Natural killer cell (primary cell): ENCODE results near the gene ACO2. TPM values are rescaled to one million over a fixed set of nuclear protein-coding genes. Genes with fewer than 3 reads are reported as not detected.

Experiments used
- ATAC-seq, 3 donors: fragments of 150-1000 bp in 2 of 3; fragments of 200-7000 bp in 1 of 3; cut with Tn5 transposase; 1 replicate in 1 of 3; 2 replicates in 2 of 3; pipeline ENCODE4 v1.10.0; 2021; ENCODE audit warnings: mild to moderate bottlenecking in 2 of 3, moderate library complexity in 2 of 3
- DNase-seq, 2 donors: peaks; one replicate each; pipeline versions ENCODE4 v3.0.0 to v3.0.0-alpha.2; 2013 to 2021; ENCODE audit warnings: mixed read lengths in 1 of 2
- H3K27ac ChIP-seq: one replicate; pipeline ENCODE4 v1.5.1; 2013; ENCODE audit warnings: mild to moderate bottlenecking, low read length
- H3K27me3 ChIP-seq: one replicate; pipeline ENCODE4 v1.6.1; 2013; ENCODE audit warnings: low read length; ENCODE audit not compliant: control insufficient read depth, insufficient read depth
- H3K36me3 ChIP-seq: one replicate; pipeline ENCODE4 v1.6.1; 2013; ENCODE audit warnings: low read length; ENCODE audit not compliant: control insufficient read depth, insufficient read depth
- H3K4me1 ChIP-seq: one replicate; pipeline ENCODE4 v1.6.1; 2013; ENCODE audit warnings: low read length; ENCODE audit not compliant: control insufficient read depth, insufficient read depth
- H3K4me3 ChIP-seq: one replicate; pipeline ENCODE4 v1.5.1; 2013; ENCODE audit warnings: low read length
- H3K9me3 ChIP-seq: one replicate; pipeline ENCODE4 v1.6.1; 2013; ENCODE audit warnings: low read length; ENCODE audit not compliant: control insufficient read depth, insufficient read depth
- H3K27ac Mint-ChIP-seq, 2 donors: one replicate each; pipeline ENCODE4 v1.8.0; 2022; ENCODE audit warnings: mild to moderate bottlenecking in 2 of 2, mixed read lengths in 2 of 2, moderate library complexity in 1 of 2
- H3K27me3 Mint-ChIP-seq, 2 donors: one replicate each; pipeline ENCODE4 v1.8.0; 2022; ENCODE audit warnings: low read depth in 2 of 2, mixed read lengths in 2 of 2
- H3K36me3 Mint-ChIP-seq: one replicate; pipeline ENCODE4 v1.8.0; 2022; ENCODE audit warnings: mixed read lengths
- H3K4me1 Mint-ChIP-seq, 2 donors: one replicate each; pipeline ENCODE4 v1.8.0; 2022; ENCODE audit warnings: mixed read lengths in 2 of 2
- H3K4me3 Mint-ChIP-seq: one replicate; pipeline ENCODE4 v1.8.0; 2022; ENCODE audit warnings: mild to moderate bottlenecking, moderate library complexity, mixed read lengths
- H3K9me3 Mint-ChIP-seq, 2 donors: one replicate each; pipeline ENCODE4 v1.8.0; 2022; ENCODE audit warnings: mixed read lengths in 2 of 2
- WGBS: methylation state at CpG from one replicate; pipeline ENCODE4 v1.1.7; 2013; ENCODE audit warnings: missing lambda C conversion rate; ENCODE audit not compliant: insufficient coverage; 5-methylcytosine and 5-hydroxymethylcytosine counted together
- intact Hi-C: fragments of 100-400 bp; cut with micrococcal nuclease; formaldehyde crosslinking; loops from one replicate; pipeline ENCODE4 v1.14.2; 2022
- total RNA-seq, 4 donors: library from RNA; stranded (reverse); fragments of 120-200 nt in 1 of 4; gene quantifications; one replicate each; pipeline versions ENCODE4 v1.2.3 to v1.2.4, GENCODE V29; 2013 to 2022
- TF ChIP-seq, protein P1 (sequence below): fragments of 200-600 bp; IDR thresholded peaks from one replicate; pipeline ENCODE4 v1.8.0; 2022; ENCODE audit warnings: antibody characterized with exemption

ACO2 gene
- total RNA-seq, 3 donors from 2014 or later (not counting 1 experiment from before 2014, with no cell fraction given): 77.9 to 99.8 (median 89.5) TPM

GRCh38 chr22:41471568-41471967 lies 2.7 kb downstream of the ACO2 start:
- Histone ChIP-seq H3K27ac (no peak overlapping the region), H3K4me1 (peaks cover 20% of the 10 kb centered on the region), H3K4me3 (no peak overlapping the region), H3K9me3 (no peaks in the 10 kb centered on the region), H3K36me3 (peaks cover 8% of the 10 kb centered on the region), H3K27me3 (no peaks in the 10 kb centered on the region)
- H3K4me3 Mint-ChIP-seq: peak overlapping the region; percentile 21
- no peak overlapping the region for H3K27ac Mint-ChIP-seq
- intact Hi-C loops: no loop called here
- ATAC-seq: no peak
- TF ChIP-seq, protein P1, sequence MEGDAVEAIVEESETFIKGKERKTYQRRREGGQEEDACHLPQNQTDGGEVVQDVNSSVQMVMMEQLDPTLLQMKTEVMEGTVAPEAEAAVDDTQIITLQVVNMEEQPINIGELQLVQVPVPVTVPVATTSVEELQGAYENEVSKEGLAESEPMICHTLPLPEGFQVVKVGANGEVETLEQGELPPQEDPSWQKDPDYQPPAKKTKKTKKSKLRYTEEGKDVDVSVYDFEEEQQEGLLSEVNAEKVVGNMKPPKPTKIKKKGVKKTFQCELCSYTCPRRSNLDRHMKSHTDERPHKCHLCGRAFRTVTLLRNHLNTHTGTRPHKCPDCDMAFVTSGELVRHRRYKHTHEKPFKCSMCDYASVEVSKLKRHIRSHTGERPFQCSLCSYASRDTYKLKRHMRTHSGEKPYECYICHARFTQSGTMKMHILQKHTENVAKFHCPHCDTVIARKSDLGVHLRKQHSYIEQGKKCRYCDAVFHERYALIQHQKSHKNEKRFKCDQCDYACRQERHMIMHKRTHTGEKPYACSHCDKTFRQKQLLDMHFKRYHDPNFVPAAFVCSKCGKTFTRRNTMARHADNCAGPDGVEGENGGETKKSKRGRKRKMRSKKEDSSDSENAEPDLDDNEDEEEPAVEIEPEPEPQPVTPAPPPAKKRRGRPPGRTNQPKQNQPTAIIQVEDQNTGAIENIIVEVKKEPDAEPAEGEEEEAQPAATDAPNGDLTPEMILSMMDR: no peak
- no peaks in the 10 kb centered on the region for H3K36me3 Mint-ChIP-seq
- no peaks in the 10 kb centered on the region for H3K9me3 Mint-ChIP-seq
- peaks cover 42 to 45% of the 10 kb centered on the region in 2 donors for H3K4me1 Mint-ChIP-seq
- H3K27me3 Mint-ChIP-seq: no peaks in the 10 kb centered on the region
- 95% methylated on average over 2 of the region's 2 CpGs for WGBS
- DNase-seq: no peak

DNA sequence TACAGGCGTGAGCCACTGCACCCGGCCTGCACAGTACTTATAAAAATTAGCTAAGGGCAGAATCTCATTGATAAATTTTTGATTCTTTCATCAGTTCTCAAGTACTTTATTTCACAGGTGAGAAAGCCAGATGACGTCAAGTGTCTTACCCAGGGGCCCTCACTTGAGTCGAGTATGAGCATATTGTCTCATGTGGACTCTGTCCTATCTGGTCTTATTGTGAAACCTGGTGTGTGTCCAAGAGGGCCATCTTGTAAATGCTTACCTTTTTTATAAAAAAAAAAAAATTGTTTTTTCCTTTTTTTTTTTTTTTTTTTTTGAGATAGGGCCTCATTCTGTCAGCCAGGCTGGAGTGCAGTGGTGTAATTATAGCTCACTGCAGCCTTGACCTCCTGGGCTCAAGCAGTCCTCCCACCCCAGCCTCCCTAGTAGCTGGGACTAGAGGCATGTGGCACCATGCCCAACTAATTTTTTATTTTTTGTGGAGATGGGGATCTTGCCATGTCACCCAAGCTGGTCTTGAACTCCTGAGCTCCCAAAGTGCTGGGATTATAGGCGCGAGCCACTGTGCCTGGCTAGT lies 6.0 kb downstream of the ACO2 start:
- intact Hi-C loops: no loop called here
- H3K27ac Mint-ChIP-seq: no peak overlapping the region

DNA sequence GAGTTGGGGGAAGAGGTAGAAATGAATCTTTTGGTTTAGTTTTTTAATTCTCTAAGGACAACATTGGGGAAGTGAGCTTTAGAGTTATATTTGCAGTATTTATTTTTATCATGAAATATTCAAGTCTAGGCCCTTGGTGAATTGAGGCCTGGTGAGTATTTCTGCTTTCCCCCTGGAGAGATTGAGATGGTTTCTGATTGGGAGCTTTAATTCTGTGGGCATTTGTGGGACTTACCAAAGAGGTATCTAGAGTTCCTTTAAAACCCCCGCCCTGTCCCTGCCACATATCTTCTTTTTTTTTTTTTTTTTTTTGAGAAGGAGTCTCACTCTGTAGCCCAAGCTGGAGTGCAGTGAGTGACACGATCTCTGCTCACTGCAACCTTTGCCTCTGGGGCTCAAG lies 9.6 kb downstream of the ACO2 start:
- Mint-ChIP-seq H3K9me3 (no peaks in the 10 kb centered on the region), H3K27me3 (no peaks in the 10 kb centered on the region), H3K36me3 (no peaks in the 10 kb centered on the region), H3K27ac (no peak overlapping the region), H3K4me3 (no peak overlapping the region), H3K4me1 (peaks cover 15 to 20% of the 10 kb centered on the region in 2 donors)
- DNase-seq: no peak
- no peak for ATAC-seq
- Histone ChIP-seq H3K36me3 (peaks cover 2% of the 10 kb centered on the region), H3K27me3 (no peaks in the 10 kb centered on the region), H3K27ac (peak overlapping the region; percentile 37), H3K9me3 (no peaks in the 10 kb centered on the region), H3K4me1 (peaks cover 12% of the 10 kb centered on the region), H3K4me3 (no peak overlapping the region)
- TF ChIP-seq, protein P1: no peak
- intact Hi-C loops: no loop called here
- WGBS: 70% methylated on average over 2 of the region's 2 CpGs

More for the DNA sequence above, 6.0 kb downstream of the ACO2 start:
- H3K27me3 ChIP-seq: no peaks in the 10 kb centered on the region
- H3K4me1 ChIP-seq: peaks cover 7% of the 10 kb centered on the region
- DNase-seq (no peak), ATAC-seq (no peak)
- peaks cover 2% of the 10 kb centered on the region for H3K36me3 ChIP-seq
- Mint-ChIP-seq H3K4me1 (peaks cover 20 to 25% of the 10 kb centered on the region in 2 donors), H3K36me3 (no peaks in the 10 kb centered on the region), H3K27me3 (no peaks in the 10 kb centered on the region), H3K4me3 (no peak overlapping the region), H3K9me3 (no peaks in the 10 kb centered on the region)
- no peaks in the 10 kb centered on the region for H3K9me3 ChIP-seq
- H3K4me3 ChIP-seq: no peak overlapping the region
- H3K27ac ChIP-seq: no peak overlapping the region
- TF ChIP-seq, protein P1: no peak
- 95% methylated on average over 6 of the region's 6 CpGs for WGBS
